HG03097 (cell line): ENCODE measurements around the gene GCFC2.
"Not testable (repeated sequence)": the region's sequence is repeated elsewhere in the genome, so short reads cannot be mapped to it uniquely, and the experiment has no call there.

ENCODE experiments used
- ATAC-seq: cut with Tn5 transposase; IDR thresholded peaks from one replicate; pipeline ENCODE4 v1.9.1; 2021; ENCODE audit not compliant: unreplicated experiment, low FRiP score

GCFC2 gene

GRCh38 chr2:75710577-75711253 lies at the start of gene GCFC2:
Gene GCFC2, minus strand, starts transcription at chr2:75710915. Its CDS starts 60 bp downstream, at chr2:75710855.
- peak; percentile 95 for ATAC-seq

GRCh38 chr2:75752828-75753227 lies 42.1 kb upstream of the GCFC2 start:
- ATAC-seq = no peak

GRCh38 chr2:75751824-75752468 lies 41.2 kb upstream of the GCFC2 start:
- ATAC-seq = no peak

GRCh38 chr2:75751360-75751759 lies 40.6 kb upstream of the GCFC2 start:
- ATAC-seq = no peak

- no peak for ATAC-seq
Measured at GRCh38 chr2:75737961-75738360, 27.2 kb upstream of the GCFC2 start.

GRCh38 chr2:75736276-75736675 lies 25.6 kb upstream of the GCFC2 start:
- no peak for ATAC-seq

GRCh38 chr2:75729861-75730260 lies 19.1 kb upstream of the GCFC2 start:
- ATAC-seq = no peak

- ATAC-seq = no peak
Measured at GRCh38 chr2:75728614-75729419, 18.1 kb upstream of the GCFC2 start.

GRCh38 chr2:75722687-75723086 lies 12.0 kb upstream of the GCFC2 start:
- ATAC-seq = no peak

GRCh38 chr2:75720525-75720924 lies 9.8 kb upstream of the GCFC2 start:
- ATAC-seq = no peak

- no peak for ATAC-seq
Measured at GRCh38 chr2:75719616-75720015, 8.9 kb upstream of the GCFC2 start.

GRCh38 chr2:75716406-75716805 lies 5.7 kb upstream of the GCFC2 start:
- no peak for ATAC-seq

GRCh38 chr2:75711590-75711989 lies 875 bp upstream of the GCFC2 start:
- ATAC-seq = not testable (repeated sequence)

- ATAC-seq = no peak
Measured at GRCh38 chr2:75710220-75710576, 517 bp downstream of the GCFC2 start.

- no peak for ATAC-seq
Measured at GRCh38 chr2:75709297-75709696, 1.4 kb downstream of the GCFC2 start.

GRCh38 chr2:75707901-75708300 lies 2.8 kb downstream of the GCFC2 start:
- no peak for ATAC-seq

- ATAC-seq = no peak
Measured at GRCh38 chr2:75705921-75706320, 4.8 kb downstream of the GCFC2 start.

GRCh38 chr2:75703589-75704287 lies 7.0 kb downstream of the GCFC2 start:
- ATAC-seq = no peak

- ATAC-seq = no peak
Measured at GRCh38 chr2:75702593-75702992, 8.1 kb downstream of the GCFC2 start.

GRCh38 chr2:75698918-75699317 lies 11.8 kb downstream of the GCFC2 start:
- ATAC-seq = no peak

GRCh38 chr2:75688196-75688595 lies 22.5 kb downstream of the GCFC2 start:
- ATAC-seq = no peak
